ENCODE data around the gene GAL3ST2. TPM values are rescaled to one million over a fixed set of nuclear protein-coding genes. Genes with fewer than 3 reads are reported as not detected.
"Not testable (repeated sequence)": the region's sequence is repeated elsewhere in the genome, so short reads cannot be mapped to it uniquely, and the experiment has no call there.

Gene GAL3ST2
- polyA plus RNA-seq, 1 experiment = not detected

- H3K36me3 ChIP-seq (ENCODE audit: control insufficient read depth, insufficient read depth, low read length) = no peaks in the 10 kb centered on the region
- no peak overlapping the region for H3K4me3 ChIP-seq (ENCODE audit: low read depth, low read length)
- TF ChIP-seq, protein P1, sequence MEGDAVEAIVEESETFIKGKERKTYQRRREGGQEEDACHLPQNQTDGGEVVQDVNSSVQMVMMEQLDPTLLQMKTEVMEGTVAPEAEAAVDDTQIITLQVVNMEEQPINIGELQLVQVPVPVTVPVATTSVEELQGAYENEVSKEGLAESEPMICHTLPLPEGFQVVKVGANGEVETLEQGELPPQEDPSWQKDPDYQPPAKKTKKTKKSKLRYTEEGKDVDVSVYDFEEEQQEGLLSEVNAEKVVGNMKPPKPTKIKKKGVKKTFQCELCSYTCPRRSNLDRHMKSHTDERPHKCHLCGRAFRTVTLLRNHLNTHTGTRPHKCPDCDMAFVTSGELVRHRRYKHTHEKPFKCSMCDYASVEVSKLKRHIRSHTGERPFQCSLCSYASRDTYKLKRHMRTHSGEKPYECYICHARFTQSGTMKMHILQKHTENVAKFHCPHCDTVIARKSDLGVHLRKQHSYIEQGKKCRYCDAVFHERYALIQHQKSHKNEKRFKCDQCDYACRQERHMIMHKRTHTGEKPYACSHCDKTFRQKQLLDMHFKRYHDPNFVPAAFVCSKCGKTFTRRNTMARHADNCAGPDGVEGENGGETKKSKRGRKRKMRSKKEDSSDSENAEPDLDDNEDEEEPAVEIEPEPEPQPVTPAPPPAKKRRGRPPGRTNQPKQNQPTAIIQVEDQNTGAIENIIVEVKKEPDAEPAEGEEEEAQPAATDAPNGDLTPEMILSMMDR (IDR thresholded peaks at IDR 0.05; ENCODE audit: insufficient read depth, low read depth, low read length) = no peak
- DNase-seq (ENCODE audit: low read depth) = no peak
- ChIA-PET POLR2A (no interaction called here), CTCF (no interaction called here)
- no peaks in the 10 kb centered on the region; the same call in 1 of the 2 replicates for H3K27me3 ChIP-seq (ENCODE audit: control insufficient read depth, insufficient read depth, low read length)
These were observed 1.1 kb upstream of the GAL3ST2 start for GRCh38 chr2:241775223-241776177.

- H3K36me3 ChIP-seq (ENCODE audit: control insufficient read depth, insufficient read depth, low read length) = no peaks in the 10 kb centered on the region
- POLR2A ChIA-PET = no interaction called here
- CTCF ChIA-PET = interaction anchor here (1.3 kb wide), 1 partner anchor 11 kb away, joined by 3 read pairs; no protein-coding TSS in a partner anchor
- H3K4me3 ChIP-seq (ENCODE audit: low read depth, low read length) = no peak overlapping the region
- no peak for DNase-seq (ENCODE audit: low read depth)
- no peaks in the 10 kb centered on the region; the same call in 1 of the 2 replicates for H3K27me3 ChIP-seq (ENCODE audit: control insufficient read depth, insufficient read depth, low read length)
- TF ChIP-seq, protein P1 (IDR thresholded peaks at IDR 0.05; ENCODE audit: insufficient read depth, low read depth, low read length) = no peak
These were observed 606 bp downstream of the GAL3ST2 start for GRCh38 chr2:241777170-241777685.

DNA sequence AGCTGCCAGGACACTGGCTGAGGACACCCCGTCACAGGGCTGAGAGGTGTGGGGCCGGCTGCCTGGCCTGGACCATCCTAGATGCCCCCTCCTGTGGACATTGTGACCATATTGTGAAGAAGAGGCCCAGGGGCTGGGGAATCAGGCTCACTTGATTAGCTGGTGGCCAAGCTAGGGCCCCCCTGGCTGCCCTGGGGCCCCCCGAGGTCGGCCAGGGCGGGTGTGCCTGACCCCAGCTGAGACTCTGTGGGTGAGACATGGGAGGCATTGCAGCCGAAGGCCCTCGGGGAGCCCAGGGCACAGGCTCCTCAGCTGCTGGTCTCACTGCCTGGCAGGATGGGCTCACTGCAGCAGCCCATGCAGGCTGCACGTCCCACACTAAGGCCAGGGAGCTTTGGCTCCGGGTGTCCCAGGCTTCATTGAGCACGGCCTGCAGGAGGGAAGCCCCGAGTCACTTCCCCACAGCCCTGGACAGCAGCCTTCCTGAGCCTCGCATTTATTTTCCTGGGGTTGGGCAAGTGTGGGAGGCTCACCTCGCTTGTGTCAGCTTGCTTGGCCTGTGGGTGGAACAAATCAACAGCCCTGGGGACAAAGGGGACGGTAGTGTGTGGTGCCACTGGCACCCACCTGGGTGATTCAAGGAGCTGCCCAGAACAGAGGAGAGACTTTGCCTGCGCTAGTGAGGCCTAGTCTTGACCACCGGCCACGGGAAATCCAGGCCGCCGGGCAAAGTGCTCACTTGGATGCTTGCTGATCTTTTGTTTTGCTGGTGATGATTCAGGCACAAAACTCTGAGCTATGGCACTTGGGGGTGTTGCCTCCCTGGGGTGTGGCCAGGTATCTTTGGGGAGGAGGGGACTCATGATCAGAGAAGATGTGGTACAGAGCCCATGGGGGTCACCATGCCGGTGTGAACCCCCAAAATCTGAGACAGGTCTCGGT lies 1.3 kb downstream of the GAL3ST2 start:
- POLR2A ChIA-PET = no interaction called here
- H3K4me3 ChIP-seq (ENCODE audit: low read depth, low read length) = no peak overlapping the region

GRCh38 chr2:241780939-241781569 lies 4.4 kb downstream of the GAL3ST2 start:
- Histone ChIP-seq H3K4me3 (ENCODE audit: low read depth, low read length) (no peak overlapping the region), H3K27me3 (ENCODE audit: control insufficient read depth, insufficient read depth, low read length) (no peaks in the 10 kb centered on the region), H3K36me3 (ENCODE audit: control insufficient read depth, insufficient read depth, low read length) (no peaks in the 10 kb centered on the region)
- CTCF ChIA-PET = no interaction called here
- POLR2A ChIA-PET = no interaction called here
- TF ChIP-seq, protein P1 (IDR thresholded peaks at IDR 0.05; ENCODE audit: insufficient read depth, low read depth, low read length) = no peak
- no peak for DNase-seq (ENCODE audit: low read depth)

More for the DNA sequence above, 1.3 kb downstream of the GAL3ST2 start:
- DNase-seq (ENCODE audit: low read depth) = no peak
- Histone ChIP-seq H3K27me3 (ENCODE audit: control insufficient read depth, insufficient read depth, low read length) (no peaks in the 10 kb centered on the region; the same call in 1 of the 2 replicates), H3K36me3 (ENCODE audit: control insufficient read depth, insufficient read depth, low read length) (no peaks in the 10 kb centered on the region)
- CTCF ChIA-PET = interaction anchor here (1.3 kb wide), 1 partner anchor 10 kb away, joined by 3 read pairs; no protein-coding TSS in a partner anchor
- TF ChIP-seq, protein P1 (IDR thresholded peaks at IDR 0.05; ENCODE audit: insufficient read depth, low read depth, low read length) = no peak

- DNase-seq (ENCODE audit: low read depth); CTCF ChIA-PET: not testable (repeated sequence)
These were observed 5.4 kb downstream of the GAL3ST2 start for GRCh38 chr2:241782053-241782452.

More at GRCh38 chr2:241782053-241782452, 5.4 kb downstream of the GAL3ST2 start:
- H3K36me3 ChIP-seq (ENCODE audit: control insufficient read depth, insufficient read depth, low read length); H3K27me3 ChIP-seq (ENCODE audit: control insufficient read depth, insufficient read depth, low read length); POLR2A ChIA-PET; H3K4me3 ChIP-seq (ENCODE audit: low read depth, low read length): not testable (repeated sequence)

All from BJ (cell line).